MG63 (cell line): ENCODE data around the gene CNTN3. TPM values are rescaled to one million over a fixed set of nuclear protein-coding genes. Genes with fewer than 3 reads are reported as not detected.

Experiments used
- DNase-seq: peaks from one replicate; pipeline ENCODE4 v3.0.0-alpha.2; 2020
- H3K27me3 ChIP-seq: fragments of 250-450 bp; sonication (Bioruptor Pico); 2 replicates; pipeline ENCODE4 v1.5.1; 2020; ENCODE audit warnings: mild to moderate bottlenecking, moderate library complexity
- H3K36me3 ChIP-seq: fragments of 250-450 bp; sonication (Bioruptor Pico); 2 replicates; pipeline ENCODE4 v1.5.1; 2020; ENCODE audit warnings: mild to moderate bottlenecking, moderate library complexity
- H3K4me3 ChIP-seq: fragments of 250-450 bp; sonication (Bioruptor Pico); 2 replicates; pipeline ENCODE4 v1.5.1; 2020; ENCODE audit warnings: mild to moderate bottlenecking, moderate library complexity
- H3K9me3 ChIP-seq: fragments of 250-450 bp; sonication (Bioruptor Pico); 2 replicates; pipeline ENCODE4 v1.5.1; 2020; ENCODE audit warnings: mild to moderate bottlenecking, moderate library complexity
- total RNA-seq: library from RNA; depleted of rRNA; stranded (reverse); fragments of >200 nt; shearing (Covaris generic); gene quantifications from 2 replicates; pipeline ENCODE4 v1.2.3, GENCODE V29; 2014; ENCODE audit warnings: low replicate concordance

The CNTN3 gene
- total RNA-seq, 1 experiment from 2014 or later, result 0.07 TPM

- Histone ChIP-seq H3K27me3 (no peaks in the 10 kb centered on the region), H3K36me3 (no peaks in the 10 kb centered on the region), H3K9me3 (no peaks in the 10 kb centered on the region), H3K4me3 (no peak overlapping the region)
- no peak for DNase-seq
Observed at GRCh38 chr3:74584782-74585181, 29.7 kb downstream of the CNTN3 start.

GRCh38 chr3:74582982-74583381 is 31.5 kb downstream of the CNTN3 start:
- Histone ChIP-seq H3K4me3 (no peak overlapping the region), H3K36me3 (no peaks in the 10 kb centered on the region), H3K27me3 (no peaks in the 10 kb centered on the region), H3K9me3 (no peaks in the 10 kb centered on the region)
- no peak for DNase-seq

- Histone ChIP-seq H3K36me3 (no peaks in the 10 kb centered on the region), H3K27me3 (no peaks in the 10 kb centered on the region), H3K9me3 (no peaks in the 10 kb centered on the region), H3K4me3 (no peak overlapping the region)
- no peak for DNase-seq
Observed at GRCh38 chr3:74575857-74576256, 38.6 kb downstream of the CNTN3 start.

- Histone ChIP-seq H3K27me3 (no peaks in the 10 kb centered on the region), H3K36me3 (no peaks in the 10 kb centered on the region), H3K4me3 (no peak overlapping the region), H3K9me3 (no peaks in the 10 kb centered on the region)
- DNase-seq, result no peak
Observed at GRCh38 chr3:74571118-74571517, 43.3 kb downstream of the CNTN3 start.
